GM18508 (cell line): Measurements from ENCODE around the gene VTI1B.

Experiments used
- ATAC-seq: cut with Tn5 transposase; IDR thresholded peaks from one replicate; pipeline ENCODE4 v1.9.1; 2021; ENCODE audit warnings: moderate number of reproducible peaks; ENCODE audit not compliant: insufficient read depth, unreplicated experiment

VTI1B gene

DNA sequence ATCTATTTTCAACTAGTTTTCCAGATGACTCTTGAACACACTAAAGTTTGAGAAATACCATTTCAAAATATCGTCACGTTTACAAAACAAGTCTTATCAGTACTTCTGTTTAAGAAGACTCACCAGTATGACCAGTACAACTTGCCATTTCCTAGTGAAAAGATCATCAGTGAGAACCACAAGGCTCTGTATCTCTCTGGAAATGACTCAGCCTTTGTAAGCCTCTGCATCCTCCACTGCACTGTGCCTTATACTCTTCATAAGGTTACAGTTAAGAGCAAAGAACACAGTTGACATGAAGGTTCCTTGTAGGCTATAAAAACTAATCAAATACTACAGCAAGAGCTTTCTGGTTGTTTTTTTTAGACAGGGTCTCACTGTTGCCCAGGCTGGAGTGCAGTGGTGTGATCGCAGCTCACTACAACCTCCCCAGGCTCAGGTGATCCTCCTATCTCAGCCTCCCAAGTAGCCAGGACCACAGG, 5.7 kb upstream of the VTI1B start:
- ATAC-seq = peak; percentile 75

GRCh38 chr14:67679006-67679405, 4.6 kb upstream of the VTI1B start:
- no peak for ATAC-seq

DNA sequence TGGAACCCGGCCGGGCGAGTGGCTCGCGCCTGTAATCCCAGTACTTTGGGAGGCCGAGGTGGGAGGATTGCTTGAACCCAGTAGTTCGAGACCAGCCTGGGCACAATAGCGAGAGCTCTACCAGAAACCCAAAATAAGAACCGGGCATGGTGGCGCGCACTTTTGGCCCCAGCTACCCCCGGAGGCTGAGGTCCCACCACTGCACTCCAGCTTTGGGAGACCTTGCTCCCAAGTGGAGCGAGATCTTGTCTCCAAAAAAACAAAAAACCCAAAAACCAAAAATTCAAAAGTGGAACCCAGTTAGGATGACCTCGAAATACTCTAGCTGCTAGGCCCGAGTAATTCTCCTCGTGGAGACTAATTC, 769 bp upstream of the VTI1B start:
- ATAC-seq = no peak

DNA sequence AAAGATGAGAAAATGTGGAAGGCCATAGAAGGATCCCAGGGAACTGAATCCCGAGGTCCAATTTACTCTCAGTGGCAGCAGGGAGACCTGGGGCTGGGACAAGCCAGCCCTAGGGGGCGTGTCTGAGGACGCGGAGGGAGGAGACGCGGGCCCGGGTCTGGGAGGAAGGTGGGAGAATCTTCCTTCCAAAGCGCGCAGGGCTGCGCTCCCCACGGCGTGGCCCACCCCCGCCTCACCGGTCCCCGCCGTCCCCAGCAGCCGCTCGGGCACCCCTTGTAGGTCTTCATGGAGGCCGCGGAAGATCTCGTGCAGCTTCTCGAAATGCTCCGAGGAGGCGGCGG, 323 bp downstream of the VTI1B start:
- ATAC-seq = no peak

- no peak for ATAC-seq
These were observed 981 bp downstream of the VTI1B start for GRCh38 chr14:67673451-67673850.

GRCh38 chr14:67668559-67668958, 5.9 kb downstream of the VTI1B start:
- ATAC-seq = no peak

DNA sequence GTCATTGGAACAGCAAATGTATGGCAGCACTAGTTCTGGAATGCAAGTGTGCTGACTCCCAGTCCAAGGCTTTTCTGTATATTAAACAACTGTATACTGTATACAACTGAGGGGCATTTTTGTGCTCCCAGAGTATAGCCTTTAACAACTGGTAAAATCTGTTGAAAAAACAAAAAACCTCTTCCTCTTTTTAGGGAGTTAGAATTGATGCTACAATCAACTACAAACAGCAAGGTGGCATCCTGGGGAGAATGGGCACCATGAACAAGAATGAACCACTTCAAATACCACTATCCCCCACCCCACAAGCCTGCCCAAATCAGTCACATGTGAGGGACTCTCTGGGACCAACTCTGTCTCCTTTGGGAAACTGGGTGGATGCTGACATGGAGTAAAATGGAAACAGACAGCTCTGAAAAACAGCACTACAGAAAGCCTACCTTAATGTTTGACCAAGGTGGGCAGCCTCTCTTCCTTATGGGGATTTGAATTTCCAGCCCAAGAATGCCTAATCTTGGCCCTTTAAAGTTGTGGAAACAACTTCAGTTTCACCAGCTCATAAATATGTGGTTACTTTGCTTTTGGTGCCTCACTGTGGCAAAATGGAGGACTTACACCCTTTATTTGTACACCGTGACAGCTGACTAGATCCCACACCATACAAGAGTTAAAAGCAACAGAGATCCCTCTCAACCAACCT, 7.5 kb downstream of the VTI1B start:
- ATAC-seq = no peak

DNA sequence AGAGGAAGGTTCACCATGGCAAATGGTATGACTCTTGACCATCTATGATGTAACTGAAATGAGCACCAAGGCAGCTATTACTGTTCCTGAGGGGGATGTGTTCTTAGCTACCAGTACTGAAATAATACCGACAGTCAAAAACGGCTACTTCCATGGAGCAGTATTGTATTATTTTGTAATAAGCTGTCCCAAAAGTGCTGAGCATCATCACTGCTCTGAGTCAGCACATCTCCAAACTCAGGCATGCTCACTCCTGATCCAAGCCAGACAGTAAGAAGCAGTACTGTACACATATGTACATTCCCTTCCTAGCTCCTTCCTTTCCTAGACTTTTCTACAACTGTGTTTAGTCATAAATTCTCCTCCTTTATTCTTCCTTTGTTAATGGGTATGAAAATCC, 8.6 kb downstream of the VTI1B start:
- ATAC-seq = no peak

- no peak for ATAC-seq
These were observed 10.8 kb downstream of the VTI1B start for GRCh38 chr14:67663633-67664032.

- ATAC-seq = no peak
These were observed 20.7 kb downstream of the VTI1B start for GRCh38 chr14:67653651-67654280.

- ATAC-seq = no peak
These were observed 22.2 kb downstream of the VTI1B start for GRCh38 chr14:67652189-67652588.

DNA sequence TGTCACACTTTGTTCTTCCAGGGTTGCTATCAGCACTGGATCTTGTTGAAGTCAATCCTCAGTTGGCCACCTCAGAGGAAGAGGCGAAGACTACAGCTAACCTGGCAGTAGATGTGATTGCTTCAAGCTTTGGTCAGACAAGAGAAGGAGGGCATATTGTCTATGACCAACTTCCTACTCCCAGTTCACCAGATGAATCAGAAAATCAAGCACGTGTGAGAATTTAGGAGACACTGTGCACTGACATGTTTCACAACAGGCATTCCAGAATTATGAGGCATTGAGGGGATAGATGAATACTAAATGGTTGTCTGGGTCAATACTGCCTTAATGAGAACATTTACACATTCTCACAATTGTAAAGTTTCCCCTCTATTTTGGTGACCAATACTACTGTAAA, 23.7 kb downstream of the VTI1B start:
- ATAC-seq = no peak

DNA sequence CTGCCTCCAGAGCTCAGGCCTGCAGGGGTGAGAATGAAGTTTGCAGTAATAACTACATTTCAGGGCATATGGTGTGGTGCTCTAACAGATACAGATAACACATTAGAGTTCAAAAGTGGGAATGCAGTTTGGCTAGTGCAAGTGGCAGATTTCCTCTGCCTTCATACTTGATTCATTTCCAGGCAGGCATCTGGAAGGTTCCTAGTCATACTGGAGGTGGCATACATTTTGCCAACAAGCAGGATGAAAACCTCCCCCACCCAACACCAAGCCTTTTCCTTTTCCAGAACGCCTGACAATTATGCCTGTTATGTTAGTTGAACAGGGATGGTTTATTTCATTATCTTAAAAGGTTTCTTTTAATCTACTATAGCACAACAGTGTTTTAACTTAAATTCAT, 24.3 kb downstream of the VTI1B start:
- ATAC-seq = no peak

GRCh38 chr14:67646131-67646530, 28.3 kb downstream of the VTI1B start:
- no peak for ATAC-seq

DNA sequence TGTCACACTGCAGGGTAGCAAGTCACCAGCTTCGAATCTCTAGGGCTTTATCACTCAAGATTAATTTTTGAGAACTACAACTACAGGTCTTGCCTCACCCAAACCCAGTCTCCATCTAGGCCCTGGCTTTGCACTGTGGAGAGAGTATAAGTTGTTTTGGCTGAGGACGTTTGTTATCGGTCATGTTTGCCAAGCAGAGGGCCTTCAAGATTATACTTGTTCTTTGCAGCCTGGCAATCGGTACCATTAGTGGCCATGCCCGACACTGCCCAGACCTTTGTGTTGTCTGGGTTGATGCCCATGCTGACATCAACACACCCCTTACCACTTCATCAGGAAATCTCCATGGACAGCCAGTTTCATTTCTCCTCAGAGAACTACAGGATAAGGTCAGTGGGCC, 29.0 kb downstream of the VTI1B start:
- ATAC-seq = no peak

DNA sequence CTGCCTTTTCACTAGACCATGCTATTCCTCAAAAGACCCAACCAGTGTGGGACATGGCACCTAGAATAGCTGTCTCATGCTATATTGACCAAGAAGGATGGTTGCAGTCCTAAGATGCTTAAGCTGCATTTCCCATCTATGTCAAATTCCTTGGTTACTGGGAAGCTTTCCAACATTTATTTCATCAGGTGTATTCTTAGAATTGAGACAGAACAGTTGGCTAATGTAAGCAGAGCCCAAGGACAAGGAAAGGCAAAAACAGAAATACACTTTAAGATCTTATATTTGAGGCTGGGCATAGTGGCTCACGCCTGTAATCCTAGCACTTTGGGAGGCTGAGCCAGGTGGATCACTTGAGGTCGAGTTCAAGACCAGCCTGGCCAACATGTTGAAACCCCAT, 30.0 kb downstream of the VTI1B start:
- no peak for ATAC-seq

GRCh38 chr14:67643713-67644112, 30.7 kb downstream of the VTI1B start:
- ATAC-seq = no peak

DNA sequence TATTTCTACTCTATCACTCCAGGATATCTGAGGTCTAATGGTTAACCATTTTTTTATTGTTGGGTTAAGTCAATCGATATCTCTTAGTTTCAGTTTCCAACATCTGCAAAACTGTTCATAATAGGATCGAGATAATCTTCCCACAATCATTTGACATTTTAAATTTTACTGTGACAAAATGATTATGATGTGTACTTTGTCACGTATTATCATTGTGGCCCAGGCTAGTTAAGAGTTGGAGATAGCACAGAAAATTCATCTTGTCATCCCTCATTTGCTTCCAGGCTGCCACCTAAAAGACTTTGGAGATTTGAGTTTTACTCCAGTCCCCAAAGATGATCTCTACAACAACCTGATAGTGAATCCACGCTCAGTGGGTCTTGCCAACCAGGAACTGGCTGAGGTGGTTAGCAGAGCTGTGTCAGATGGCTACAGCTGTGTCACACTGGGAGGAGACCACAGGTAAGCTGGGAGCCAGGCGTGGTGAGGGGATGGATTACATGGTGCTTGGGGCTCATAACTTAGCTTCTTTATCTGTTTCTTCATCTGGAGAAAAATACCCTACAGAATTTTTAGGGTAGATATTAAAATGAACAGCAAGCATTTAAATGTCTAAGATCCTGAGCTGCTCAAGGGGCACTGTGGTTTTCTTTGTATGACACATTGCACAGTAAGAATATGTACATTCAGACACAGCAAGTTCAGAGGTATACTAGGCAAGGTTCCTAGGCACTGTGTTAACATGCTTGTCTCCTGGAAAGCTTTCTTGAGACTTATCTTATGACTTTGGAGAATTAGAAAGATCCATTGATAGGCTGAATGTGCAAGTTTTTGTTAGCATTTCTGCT, 32.3 kb downstream of the VTI1B start:
- no peak for ATAC-seq

- ATAC-seq = no peak
These were observed 33.0 kb downstream of the VTI1B start for GRCh38 chr14:67641480-67641879.

DNA sequence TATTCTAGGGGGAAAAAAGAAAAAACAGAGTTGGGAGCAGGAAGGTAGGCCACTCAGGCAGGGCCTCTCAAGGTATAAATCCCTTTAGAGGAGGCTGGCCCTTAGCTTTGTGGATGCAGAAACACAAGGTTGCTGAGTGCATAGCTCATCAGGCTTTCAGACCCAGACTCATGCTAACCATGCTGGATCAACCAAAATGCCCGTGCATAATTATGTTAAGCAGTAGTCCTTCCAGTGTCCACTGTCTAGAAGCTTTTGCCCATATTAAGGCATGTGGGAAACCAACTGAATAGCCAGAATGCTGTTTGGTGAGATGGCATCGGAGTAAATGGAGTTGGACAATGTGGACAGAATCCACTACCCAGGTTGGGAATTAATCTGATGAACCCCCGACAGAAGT, 35.8 kb downstream of the VTI1B start:
- ATAC-seq = no peak

DNA sequence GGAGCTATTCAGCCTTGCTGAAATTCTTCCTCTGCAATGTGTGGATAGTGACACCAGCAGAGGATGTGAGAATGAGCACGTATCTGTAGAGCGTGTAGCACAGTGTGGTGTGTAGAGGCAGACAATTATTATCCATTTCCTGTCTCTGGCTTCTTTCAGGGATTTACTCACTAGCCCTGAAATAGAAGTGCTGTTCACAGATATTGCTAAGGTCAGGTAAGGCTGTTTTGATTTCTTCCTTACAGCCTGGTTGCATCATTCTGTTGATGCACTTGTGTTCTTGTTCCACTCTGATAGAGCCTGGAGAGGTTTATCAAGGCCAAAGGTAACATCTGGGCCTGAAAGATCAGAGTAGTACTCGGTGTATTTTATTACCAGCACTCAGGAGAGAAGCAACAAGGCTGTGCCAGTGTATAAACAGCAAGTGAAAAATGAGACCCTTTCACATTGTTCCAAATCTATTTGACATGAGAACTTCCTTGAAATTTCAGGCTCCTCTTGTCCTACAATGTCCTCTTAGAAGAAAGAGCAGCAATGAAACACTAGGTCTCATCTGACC, 38.0 kb downstream of the VTI1B start:
- ATAC-seq = no peak
